NAMALWA (cell line): Measurements from ENCODE around the gene IL2RA.

ENCODE experiments used
- DNase-seq: peaks from one replicate; pipeline ENCODE4 v3.0.0-alpha.2; 2015; ENCODE audit warnings: low spot score

Gene IL2RA

GRCh38 chr10:6038071-6038631, 24.0 kb downstream of the IL2RA start:
- no peak for DNase-seq

- no peak for DNase-seq
Observed at GRCh38 chr10:6037422-6037821, 24.7 kb downstream of the IL2RA start.

- DNase-seq, result no peak
Observed at GRCh38 chr10:6036861-6037321, 25.3 kb downstream of the IL2RA start.

- DNase-seq, result no peak
Observed at GRCh38 chr10:6035931-6036575, 26.1 kb downstream of the IL2RA start.

- DNase-seq, result no peak
Observed at GRCh38 chr10:6035101-6035834, 26.9 kb downstream of the IL2RA start.

GRCh38 chr10:6034371-6034770, 27.8 kb downstream of the IL2RA start:
- DNase-seq, result no peak

GRCh38 chr10:6033954-6034353, 28.2 kb downstream of the IL2RA start:
- DNase-seq, result no peak

GRCh38 chr10:6030940-6031339, 31.2 kb downstream of the IL2RA start:
- no peak for DNase-seq

GRCh38 chr10:6030217-6030616, 31.9 kb downstream of the IL2RA start:
- DNase-seq, result no peak

- DNase-seq, result no peak
Observed at GRCh38 chr10:6027929-6028328, 34.2 kb downstream of the IL2RA start.

GRCh38 chr10:6025683-6026255, 36.4 kb downstream of the IL2RA start:
- DNase-seq, result no peak

GRCh38 chr10:6024334-6024682, 37.9 kb downstream of the IL2RA start:
- no peak for DNase-seq

- no peak for DNase-seq
Observed at GRCh38 chr10:6023661-6024333, 38.4 kb downstream of the IL2RA start.

- DNase-seq, result no peak
Observed at GRCh38 chr10:6022660-6023059, 39.5 kb downstream of the IL2RA start.

GRCh38 chr10:6020826-6021225, 41.3 kb downstream of the IL2RA start:
- DNase-seq, result no peak

GRCh38 chr10:6019796-6020195, 42.4 kb downstream of the IL2RA start:
- no peak for DNase-seq

- DNase-seq, result no peak
Observed at GRCh38 chr10:6019010-6019782, 43.0 kb downstream of the IL2RA start.

GRCh38 chr10:6018422-6018821, 43.7 kb downstream of the IL2RA start:
- DNase-seq, result no peak

- no peak for DNase-seq
Observed at GRCh38 chr10:6017781-6018354, 44.3 kb downstream of the IL2RA start.

- peak; percentile 87 for DNase-seq
Observed at GRCh38 chr10:6014241-6014761, 47.9 kb downstream of the IL2RA start.
